NOMO-1 treated with DMSO at 0.1 percent for 48 hours (cell line): ENCODE measurements around the gene CALML6.
"Not testable (repeated sequence)": the region's sequence is repeated elsewhere in the genome, so short reads cannot be mapped to it uniquely, and the experiment has no call there.

Experiments
- DNase-seq: peaks from one replicate; lab custom pipeline; 2025; ENCODE audit not compliant: unreplicated experiment; lab: John Stamatoyannopoulos, UW

Gene CALML6

GRCh38 chr1:1922956-1923833 lies 8.1 kb downstream of the CALML6 start:
- DNase-seq: no peak

- no peak for DNase-seq
Measured at GRCh38 chr1:1924386-1924785, 9.3 kb downstream of the CALML6 start.

GRCh38 chr1:1924849-1925248 lies 9.8 kb downstream of the CALML6 start:
- DNase-seq: no peak

GRCh38 chr1:1925437-1926345 lies 10.6 kb downstream of the CALML6 start:
- no peak for DNase-seq

- no peak for DNase-seq
Measured at GRCh38 chr1:1926346-1926811, 11.3 kb downstream of the CALML6 start.

GRCh38 chr1:1926886-1927660 lies 12.0 kb downstream of the CALML6 start:
- no peak for DNase-seq

GRCh38 chr1:1927751-1928150 lies 12.7 kb downstream of the CALML6 start:
- DNase-seq: no peak

- DNase-seq: no peak
Measured at GRCh38 chr1:1928231-1929101, 13.4 kb downstream of the CALML6 start.

- no peak for DNase-seq
Measured at GRCh38 chr1:1929102-1929638, 14.1 kb downstream of the CALML6 start.

- no peak for DNase-seq
Measured at GRCh38 chr1:1929639-1930545, 14.8 kb downstream of the CALML6 start.

- DNase-seq: not testable (repeated sequence)
Measured at GRCh38 chr1:1934848-1935247, 19.8 kb downstream of the CALML6 start.

GRCh38 chr1:1937061-1937460 lies 22.0 kb downstream of the CALML6 start:
- no peak for DNase-seq

- DNase-seq: no peak
Measured at GRCh38 chr1:1937549-1938275, 22.7 kb downstream of the CALML6 start.

GRCh38 chr1:1938276-1938573 lies 23.2 kb downstream of the CALML6 start:
- DNase-seq: no peak

GRCh38 chr1:1938613-1939295 lies 23.7 kb downstream of the CALML6 start:
- DNase-seq: no peak

- no peak for DNase-seq
Measured at GRCh38 chr1:1939296-1940122, 24.4 kb downstream of the CALML6 start.

GRCh38 chr1:1940123-1940425 lies 25.0 kb downstream of the CALML6 start:
- DNase-seq: no peak
